GM12878 (cell line): ENCODE results near the gene NACA. TPM values are rescaled to one million over a fixed set of nuclear protein-coding genes. Genes with fewer than 3 reads are reported as not detected.

Experiments used
- ATAC-seq: fragments of 200-7000 bp; cut with Tn5 transposase; 3 replicates; pipeline ENCODE4 v1.9.1; 2020; ENCODE audit warnings: mild to moderate bottlenecking, moderate library complexity
- BruUV-seq: library from RNA; stranded (reverse); fragments of 400-500 nt; replicated peaks from 2 replicates; lab custom pipeline; 2021; lab: Mats Ljungman, UMichigan
- CTCF ChIA-PET: fragments of 300-600 bp; sonication (Branson Sonifier 250); formaldehyde crosslinking; extraction: SDS; loops from one replicate; lab custom pipeline; 2021; ENCODE audit warnings: inconsistent platforms; lab: Yijun Ruan, JAX
- POLR2A ChIA-PET: fragments of 350-600 bp; formaldehyde crosslinking; extraction: SDS; loops from one replicate; lab custom pipeline; 2021; ENCODE audit warnings: inconsistent platforms; lab: Charles Lee
- RAD21 ChIA-PET: fragments of 300-600 bp; sonication (Branson Sonifier 250); formaldehyde crosslinking; loops from one replicate; lab custom pipeline; 2023; ENCODE audit warnings: antibody characterized with exemption; ENCODE audit not compliant: unreplicated experiment; lab: Charles Lee
- SMC1A ChIA-PET: fragments of 300-600 bp; sonication (Branson Sonifier 250); formaldehyde crosslinking; loops from one replicate; lab custom pipeline; 2023; ENCODE audit not compliant: unreplicated experiment, uncharacterized antibody; lab: Charles Lee
- DNase-seq: peaks from one replicate; pipeline ENCODE4 v3.0.0-alpha.2; 2011; ENCODE audit warnings: low read depth, low spot score
- FAIRE-seq: peaks from 3 replicates; lab custom pipeline; 2011; peaks lifted over from hg19 to GRCh38; lab: Jason Lieb, UNC
- H2AFZ ChIP-seq: 2 replicates; pipeline ENCODE4 v1.6.0; 2011; ENCODE audit warnings: low read depth, low read length, control low read depth; ENCODE audit not compliant: control insufficient read depth
- H3K27ac ChIP-seq: 2 replicates; pipeline ENCODE4 v1.5.1; 2011; ENCODE audit warnings: control low read depth; ENCODE audit not compliant: control insufficient read depth, insufficient read depth
- H3K27me3 ChIP-seq, 2 experiments: replicated peaks in 1 of 2; 2 replicates each; pipeline versions ENCODE4 v1.6.0 to v1.6.1; 2011; ENCODE audit warnings: low read length in 1 of 2; ENCODE audit not compliant: control insufficient read depth in 2 of 2, insufficient read depth in 2 of 2
- H3K36me3 ChIP-seq, 2 experiments: 2 replicates each; pipeline ENCODE4 v1.5.1; 2011; ENCODE audit warnings: low read length in 1 of 2; ENCODE audit not compliant: control insufficient read depth in 2 of 2, insufficient read depth in 2 of 2
- H3K4me1 ChIP-seq: 2 replicates; pipeline ENCODE4 v1.6.1; 2011; ENCODE audit warnings: mild to moderate bottlenecking, low read length, moderate library complexity, mixed read lengths; ENCODE audit not compliant: control insufficient read depth, insufficient read depth
- H3K4me2 ChIP-seq: 2 replicates; pipeline ENCODE4 v1.6.0; 2011; ENCODE audit warnings: control low read depth; ENCODE audit not compliant: control insufficient read depth, insufficient read depth
- H3K4me3 ChIP-seq: fragments of 200-600 bp; sonication (generic); 2 replicates; pipeline ENCODE4 v1.5.1; 2016
- H3K79me2 ChIP-seq: 2 replicates; pipeline ENCODE4 v1.6.0; 2011; ENCODE audit warnings: low read length; ENCODE audit not compliant: control insufficient read depth, insufficient read depth
- H3K9ac ChIP-seq: 2 replicates; pipeline ENCODE4 v1.8.0; 2011; ENCODE audit warnings: low read length, control low read depth, mixed read lengths; ENCODE audit not compliant: control insufficient read depth, insufficient read depth
- H3K9me3 ChIP-seq: replicated peaks from 3 replicates; pipeline ENCODE4 v1.5.1; 2011; ENCODE audit warnings: mild to moderate bottlenecking, low read length; ENCODE audit not compliant: control insufficient read depth, insufficient read depth
- H4K20me1 ChIP-seq: 2 replicates; pipeline ENCODE4 v1.6.0; 2011; ENCODE audit not compliant: control insufficient read depth, insufficient read depth
- HCFC1 ChIP-seq: fragments of 150-350 bp; IDR thresholded peaks from 2 replicates; pipeline ENCODE4 v1.6.1; 2014; ENCODE audit warnings: low read length
- NR2C1 ChIP-seq: fragments of 450-650 bp; IDR thresholded peaks from 2 replicates; pipeline ENCODE4 v1.6.1; 2017; ENCODE audit warnings: antibody characterized with exemption, mild to moderate bottlenecking, moderate library complexity
- POLR2AphosphoS5 ChIP-seq: IDR thresholded peaks from 2 replicates; pipeline ENCODE4 v1.6.1; 2011; ENCODE audit warnings: mild to moderate bottlenecking, low read length, inconsistent platforms
- RUNX3 ChIP-seq: IDR thresholded peaks from 2 replicates; pipeline ENCODE4 v1.6.1; 2012; ENCODE audit warnings: low read length, inconsistent platforms
- SIX5 ChIP-seq: IDR thresholded peaks from 2 replicates; pipeline ENCODE4 v1.6.1; 2011; ENCODE audit warnings: mild to moderate bottlenecking, low read depth, low read length, moderate library complexity; ENCODE audit not compliant: severe bottlenecking
- TAF1 ChIP-seq: IDR thresholded peaks from 2 replicates; pipeline ENCODE4 v1.6.1; 2011; ENCODE audit warnings: mild to moderate bottlenecking, low read depth, low read length, borderline replicate concordance
- ZNF384 ChIP-seq: IDR thresholded peaks from 2 replicates; pipeline ENCODE4 v1.6.1; 2012; ENCODE audit warnings: low read depth, mild to moderate bottlenecking, low read length, improper control_type of control experiment, borderline replicate concordance
- WGBS: methylation state at CpG from one replicate; pipeline ENCODE4 v1.1.6; 2016; ENCODE audit warnings: low lambda C conversion rate; ENCODE audit not compliant: insufficient replicate concordance, insufficient coverage; ENCODE audit errors: missing lambda C conversion rate; 5-methylcytosine and 5-hydroxymethylcytosine counted together
- in situ Hi-C: fragments of 300-500 bp; cut with MboI; formaldehyde crosslinking; loops from 9 replicates; pipeline ENCODE4 v1.14.3; 2018; ENCODE audit warnings: mixed read lengths
- intact Hi-C: fragments of 100-400 bp; cut with micrococcal nuclease; formaldehyde crosslinking; loops from one replicate; pipeline ENCODE4 v1.14.2; 2022; ENCODE audit not compliant: unreplicated experiment
- polyA plus RNA-seq, 11 experiments: library from polyadenylated mRNA; depleted of rRNA in 4 of 11; unstranded in 6 of 11; stranded (reverse) in 5 of 11; fragments of >200 nt; fragmentation: Nextera tagmentation in 4 of 11; fragmentation: Illumina TruSeq in 1 of 11; extraction: Ambion mirVana in 4 of 11; extraction: Trizol in 1 of 11; gene quantifications; 1 replicate in 1 of 11; 2 replicates in 10 of 11; pipeline versions ENCODE4 v1.2.1 to v1.2.3, GENCODE V29; 2011 to 2016; ENCODE audit warnings: inconsistent platforms in 2 of 11, missing spikeins in 2 of 11, low read depth in 1 of 11
- total RNA-seq, 4 experiments: library from RNA; depleted of rRNA in 3 of 4; stranded (reverse); fragments of >200 nt in 3 of 4; fragmentation: Illumina TruSeq in 1 of 4; extraction: Trizol in 1 of 4; gene quantifications; 2 replicates each; pipeline versions ENCODE4 v1.2.1 to v1.2.3, GENCODE V29; 2013 to 2021
- TF ChIP-seq, protein P1 (sequence below): fragments of 450-650 bp; IDR thresholded peaks from 2 replicates; pipeline ENCODE4 v1.6.1; 2014; ENCODE audit warnings: mild to moderate bottlenecking
- TF ChIP-seq, protein P2 (sequence below), 3 experiments: IDR thresholded peaks in 2 of 3; conservative IDR thresholded peaks in 1 of 3; 2 replicates each; pipeline ENCODE4 v1.5.1; 2011; ENCODE audit warnings: low read depth in 3 of 3, low read length in 3 of 3, mild to moderate bottlenecking in 3 of 3, control low read depth in 2 of 3, moderate library complexity in 2 of 3, inconsistent platforms in 1 of 3, mixed read lengths in 1 of 3; ENCODE audit not compliant: control insufficient read depth in 2 of 3, insufficient read depth in 1 of 3; ENCODE audit errors: extremely low read depth in 1 of 3

The NACA gene
- total and polyA plus RNA-seq, 10 of the 15 experiments (the other 5 are each of a cell fraction or from before 2014, with no cell fraction given) = 1,181 to 2,782 (median 1,905) TPM

DNA sequence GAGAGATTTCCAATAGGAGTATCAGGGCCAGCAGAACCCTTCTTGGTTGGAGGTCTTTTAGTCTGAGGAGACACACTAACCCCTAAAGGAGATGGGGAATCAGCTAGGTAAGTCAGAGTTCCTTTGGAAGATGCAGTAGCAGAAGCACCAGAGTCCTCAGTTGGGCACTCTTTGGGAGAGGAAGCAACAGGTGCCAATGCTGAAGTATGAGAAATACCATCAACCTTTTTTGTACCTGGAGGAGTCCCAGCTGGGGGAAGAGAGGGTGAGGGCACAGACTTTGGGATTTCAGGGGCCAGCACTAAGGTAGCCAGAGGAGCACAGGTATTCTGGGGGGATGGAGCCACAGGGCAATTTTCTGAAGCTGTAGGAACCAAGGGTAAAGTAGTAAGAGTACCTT lies 6.0 kb downstream of the NACA start:
- FAIRE-seq (no peak), ATAC-seq (peak; percentile 8), DNase-seq (no peak)
- no peak overlapping the region for H2AFZ ChIP-seq
- ChIA-PET POLR2A (interaction anchor here (0.8 to 1.2 kb wide), 4 partner anchors 29 to 73 kb away, joined by 3 to 6 read pairs (median 4); partner anchors contain the start of gene ATP5F1B), CTCF (interaction anchor here (1.0 to 1.6 kb wide), 4 partner anchors 28 to 500 kb away, joined by 3 read pairs; no protein-coding TSS in a partner anchor), SMC1A (interaction anchor here (1.1 to 2.2 kb wide), 4 partner anchors 9 to 286 kb away, joined by 3 to 9 read pairs (median 4); no protein-coding TSS in a partner anchor), RAD21 (interaction anchor here (1.4 kb wide), 1 partner anchor 35 kb away, joined by 3 read pairs; no protein-coding TSS in a partner anchor)
- peak overlapping the region; percentile 20; the same call in 1 of the 2 replicates for H3K27ac ChIP-seq
- H3K27me3 ChIP-seq = no peaks in the 10 kb centered on the region
- TF ChIP-seq RUNX3 = no peak
- 0 out of 2 replicates have a peak, but pooled peaks have one; percentile 9 for TF ChIP-seq POLR2AphosphoS5
- H3K4me2 ChIP-seq = peak overlapping the region; percentile 36; the same call in 1 of the 2 replicates
- in situ Hi-C loops = no loop called here
- H3K36me3 ChIP-seq = peaks cover 23 to 45% of the 10 kb centered on the region in 2 experiments
- intact Hi-C loops = no loop called here
- H3K9ac ChIP-seq = no peak overlapping the region
- H3K9me3 ChIP-seq = no peaks in the 10 kb centered on the region
- BruUV-seq = no TSS peak
- H3K4me3 ChIP-seq = no peak overlapping the region
- H4K20me1 ChIP-seq = peaks cover 40% of the 10 kb centered on the region
- peaks cover 87% of the 10 kb centered on the region for H3K79me2 ChIP-seq
- peaks cover 44% of the 10 kb centered on the region for H3K4me1 ChIP-seq

DNA sequence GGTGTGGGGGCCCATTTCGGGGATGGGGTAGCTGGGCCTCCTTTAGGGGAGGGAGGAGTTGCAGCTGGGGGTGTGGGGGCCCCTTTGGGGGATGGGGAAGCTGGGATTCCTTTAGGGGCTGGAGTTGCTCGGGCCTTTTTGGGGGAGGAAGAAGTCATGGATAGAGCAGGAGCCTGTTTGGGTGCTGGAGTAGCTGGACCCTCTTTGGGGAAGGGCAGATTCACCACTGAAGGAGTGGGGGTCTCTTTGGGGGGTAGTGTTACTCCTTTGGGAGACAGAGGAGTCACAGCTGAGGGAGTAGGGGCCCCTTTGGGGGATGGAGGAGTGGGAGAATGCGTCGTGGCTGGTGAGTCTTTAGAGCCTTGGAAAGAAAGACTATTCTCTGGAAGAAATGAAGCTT lies 6.5 kb downstream of the NACA start:
- intact Hi-C loops = no loop called here
- CTCF ChIA-PET = interaction anchor here (1.0 to 1.6 kb wide), 4 partner anchors 29 to 501 kb away, joined by 3 read pairs; no protein-coding TSS in a partner anchor
- Histone ChIP-seq H3K27ac (0 out of 2 replicates have a peak overlapping the region, but pooled peaks have one; percentile 20), H2AFZ (no peak overlapping the region), H3K4me3 (no peak overlapping the region), H3K79me2 (peaks cover 83% of the 10 kb centered on the region), H3K9me3 (no peaks in the 10 kb centered on the region), H3K4me2 (peak overlapping the region; percentile 36; the same call in 1 of the 2 replicates), H3K9ac (no peak overlapping the region), H3K4me1 (peaks cover 44% of the 10 kb centered on the region), H3K36me3 (peaks cover 27 to 46% of the 10 kb centered on the region in 2 experiments), H3K27me3 (no peaks in the 10 kb centered on the region), H4K20me1 (peaks cover 40% of the 10 kb centered on the region)
- no TSS peak for BruUV-seq
- POLR2A ChIA-PET = interaction anchor here (0.7 to 1.2 kb wide), 5 partner anchors 29 to 125 kb away, joined by 3 to 6 read pairs (median 3); partner anchors contain the start of gene ATP5F1B
- in situ Hi-C loops = no loop called here
- ATAC-seq (no peak), FAIRE-seq (no peak), DNase-seq (no peak)
- SMC1A ChIA-PET = interaction anchor here (1.1 to 2.2 kb wide), 4 partner anchors 9 to 287 kb away, joined by 3 to 9 read pairs (median 4); no protein-coding TSS in a partner anchor
- 33% methylated on average over 3 of the region's 4 CpGs for WGBS
- RAD21 ChIA-PET = interaction anchor here (1.4 kb wide), 1 partner anchor 34 kb away, joined by 3 read pairs; no protein-coding TSS in a partner anchor
- TF ChIP-seq ZNF384 (no peak), NR2C1 (no peak), TAF1 (no peak), SIX5 (no peak), HCFC1 (no peak)
- TF ChIP-seq, protein P1, sequence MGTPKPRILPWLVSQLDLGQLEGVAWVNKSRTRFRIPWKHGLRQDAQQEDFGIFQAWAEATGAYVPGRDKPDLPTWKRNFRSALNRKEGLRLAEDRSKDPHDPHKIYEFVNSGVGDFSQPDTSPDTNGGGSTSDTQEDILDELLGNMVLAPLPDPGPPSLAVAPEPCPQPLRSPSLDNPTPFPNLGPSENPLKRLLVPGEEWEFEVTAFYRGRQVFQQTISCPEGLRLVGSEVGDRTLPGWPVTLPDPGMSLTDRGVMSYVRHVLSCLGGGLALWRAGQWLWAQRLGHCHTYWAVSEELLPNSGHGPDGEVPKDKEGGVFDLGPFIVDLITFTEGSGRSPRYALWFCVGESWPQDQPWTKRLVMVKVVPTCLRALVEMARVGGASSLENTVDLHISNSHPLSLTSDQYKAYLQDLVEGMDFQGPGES = no peak
- TF ChIP-seq, protein P2, sequence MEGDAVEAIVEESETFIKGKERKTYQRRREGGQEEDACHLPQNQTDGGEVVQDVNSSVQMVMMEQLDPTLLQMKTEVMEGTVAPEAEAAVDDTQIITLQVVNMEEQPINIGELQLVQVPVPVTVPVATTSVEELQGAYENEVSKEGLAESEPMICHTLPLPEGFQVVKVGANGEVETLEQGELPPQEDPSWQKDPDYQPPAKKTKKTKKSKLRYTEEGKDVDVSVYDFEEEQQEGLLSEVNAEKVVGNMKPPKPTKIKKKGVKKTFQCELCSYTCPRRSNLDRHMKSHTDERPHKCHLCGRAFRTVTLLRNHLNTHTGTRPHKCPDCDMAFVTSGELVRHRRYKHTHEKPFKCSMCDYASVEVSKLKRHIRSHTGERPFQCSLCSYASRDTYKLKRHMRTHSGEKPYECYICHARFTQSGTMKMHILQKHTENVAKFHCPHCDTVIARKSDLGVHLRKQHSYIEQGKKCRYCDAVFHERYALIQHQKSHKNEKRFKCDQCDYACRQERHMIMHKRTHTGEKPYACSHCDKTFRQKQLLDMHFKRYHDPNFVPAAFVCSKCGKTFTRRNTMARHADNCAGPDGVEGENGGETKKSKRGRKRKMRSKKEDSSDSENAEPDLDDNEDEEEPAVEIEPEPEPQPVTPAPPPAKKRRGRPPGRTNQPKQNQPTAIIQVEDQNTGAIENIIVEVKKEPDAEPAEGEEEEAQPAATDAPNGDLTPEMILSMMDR (IDR thresholded peaks at IDR 0.05 in 2 of 3, conservative IDR thresholded peaks at IDR 0.05 in 1 of 3; ENCODE audit: control insufficient read depth in 2 of 3, extremely low read depth in 1 of 3, insufficient read depth in 1 of 3, low read depth in 3 of 3, low read length in 3 of 3) = no peak
